ENCODE results near the gene CTDSP2. TPM values are rescaled to one million over a fixed set of nuclear protein-coding genes. Genes with fewer than 3 reads are reported as not detected.

Gene CTDSP2
- total and polyA plus RNA-seq, 10 of the 15 experiments (the other 5 are each of a cell fraction or from before 2014, with no cell fraction given) = 17.3 to 98.2 (median 54.1) TPM

GRCh38 chr12:57854965-57855364 lies 8.4 kb upstream of the CTDSP2 start (continued):
- TF ChIP-seq E4F1 (IDR thresholded peaks at IDR 0.05; ENCODE audit: borderline replicate concordance, partially characterized antibody) = no peak
- TF ChIP-seq YY1 (IDR thresholded peaks at IDR 0.05; ENCODE audit: low read depth, low read length) = no peak

GRCh38 chr12:57853864-57854556 lies 7.5 kb upstream of the CTDSP2 start:
- intact Hi-C loops (cut with micrococcal nuclease; ENCODE audit: unreplicated experiment) (no loop called here), in situ Hi-C loops (cut with MboI) (no loop called here)
- Histone ChIP-seq H3K27ac (ENCODE audit: control insufficient read depth, insufficient read depth) (no peak overlapping the region), H3K4me2 (ENCODE audit: control insufficient read depth, insufficient read depth) (no peak overlapping the region), H4K20me1 (ENCODE audit: control insufficient read depth, insufficient read depth) (no peaks in the 10 kb centered on the region), H3K9me3 (replicated peaks; ENCODE audit: control insufficient read depth, insufficient read depth, low read length) (no peaks in the 10 kb centered on the region; the same call in 2 of the 3 replicates), H3K36me3 (ENCODE audit: control insufficient read depth in 2 of 2, insufficient read depth in 2 of 2, low read length in 1 of 2) (no peaks in the 10 kb centered on the region), H3K27me3 (replicated peaks in 1 of 2; ENCODE audit: control insufficient read depth in 2 of 2, insufficient read depth in 2 of 2, low read length in 1 of 2) (peaks cover 5 to 8% of the 10 kb centered on the region in 2 experiments; a peak in 3 of 4 replicates), H3K9ac (ENCODE audit: control insufficient read depth, insufficient read depth, low read length) (no peak overlapping the region), H3K4me3 (no peak overlapping the region), H2AFZ (ENCODE audit: control insufficient read depth, low read depth, low read length) (no peak overlapping the region), H3K4me1 (ENCODE audit: control insufficient read depth, insufficient read depth, low read length) (peaks cover 12% of the 10 kb centered on the region), H3K79me2 (ENCODE audit: control insufficient read depth, insufficient read depth, low read length) (no peaks in the 10 kb centered on the region)
- POLR2A ChIA-PET = no interaction called here
- no peak for ATAC-seq
- TF ChIP-seq BHLHE40 (IDR thresholded peaks at IDR 0.05; ENCODE audit: borderline replicate concordance in 1 of 2, low read depth in 2 of 2, low read length in 1 of 2) = no peak
- no peak for TF ChIP-seq KAT2A (conservative IDR thresholded peaks at IDR 0.05; ENCODE audit: control insufficient read depth, low read depth, low read length)
- TF ChIP-seq LARP7 (IDR thresholded peaks at IDR 0.05) = no peak
- TF ChIP-seq BRCA1 (IDR thresholded peaks at IDR 0.05; ENCODE audit: low read depth, low read length) = no peak
- no peak for TF ChIP-seq RFX5 (IDR thresholded peaks at IDR 0.05; ENCODE audit: low read depth, low read length)
- CTCF ChIA-PET = interaction anchor here (0.5 to 1.4 kb wide), 3 partner anchors 11 to 51 kb away, joined by 3 read pairs; no protein-coding TSS in a partner anchor
- no peak for DNase-seq (ENCODE audit: low read depth, low spot score)
- RAD21 ChIA-PET (ENCODE audit: unreplicated experiment) = no interaction called here
- FAIRE-seq = no peak
- no TSS peak for BruUV-seq (replicated peaks)
- SMC1A ChIA-PET (ENCODE audit: uncharacterized antibody, unreplicated experiment) = interaction anchor here (1.2 to 1.8 kb wide), 2 partner anchors 11 to 45 kb away, joined by 3 to 5 read pairs; no protein-coding TSS in a partner anchor
- no CpG with 5 or more reads among the region's 2 CpGs for WGBS (ENCODE audit: insufficient coverage, insufficient replicate concordance, low lambda C conversion rate, missing lambda C conversion rate)
